K562 (cell line): ENCODE measurements around the gene NARF. TPM values are rescaled to one million over a fixed set of nuclear protein-coding genes. Genes with fewer than 3 reads are reported as not detected.

ENCODE experiments used
- CAMTA2 ChIP-seq: fragments of 250-450 bp; sonication (Bioruptor Pico); conservative IDR thresholded peaks from 2 replicates; pipeline ENCODE4 v1.5.1; 2022
- CREB1 ChIP-seq, 2 experiments: sonication (generic) in 1 of 2; formaldehyde crosslinking in 1 of 2; IDR thresholded peaks; 2 replicates each; pipeline versions ENCODE4 v1.6.1 to v1.8.0; 2012 to 2022; ENCODE audit warnings: inconsistent platforms in 1 of 2, mild to moderate bottlenecking in 1 of 2, missing genetic modification reagents in 1 of 2, moderate library complexity in 1 of 2
- CTBP1 ChIP-seq: fragments of 450-650 bp; IDR thresholded peaks from 2 replicates; pipeline ENCODE4 v1.6.1; 2016; ENCODE audit warnings: borderline replicate concordance
- CXXC5 ChIP-seq: fragments of 250-450 bp; sonication (Bioruptor Pico); IDR thresholded peaks from 2 replicates; pipeline ENCODE4 v1.8.0; 2022; ENCODE audit warnings: inconsistent platforms, mild to moderate bottlenecking, moderate library complexity
- ELF2 ChIP-seq: fragments of 250-450 bp; sonication (Bioruptor Pico); IDR thresholded peaks from 2 replicates; pipeline ENCODE4 v1.5.0; 2021; ENCODE audit warnings: mild to moderate bottlenecking
- GABPB1 ChIP-seq: sonication (generic); formaldehyde crosslinking; IDR thresholded peaks from 2 replicates; pipeline ENCODE4 v1.8.0; 2022; ENCODE audit warnings: mild to moderate bottlenecking, missing genetic modification reagents
- HDGF ChIP-seq: fragments of 450-650 bp; IDR thresholded peaks from 2 replicates; pipeline ENCODE4 v1.6.1; 2016
- KLF13 ChIP-seq: fragments of 450-650 bp; IDR thresholded peaks from 2 replicates; pipeline ENCODE4 v1.6.1; 2016; ENCODE audit warnings: missing genetic modification characterization, low read depth, mild to moderate bottlenecking, missing compliant biosample characterization, moderate library complexity, borderline replicate concordance
- KLF16 ChIP-seq: IDR thresholded peaks from 2 replicates; pipeline ENCODE4 v1.6.1; 2016; ENCODE audit warnings: antibody characterized with exemption
- MAFK ChIP-seq: IDR thresholded peaks from 2 replicates; pipeline ENCODE4 v1.6.1; 2011; ENCODE audit warnings: low read length, improper control_type of control experiment
- NCOA4 ChIP-seq: fragments of 450-650 bp; IDR thresholded peaks from 2 replicates; pipeline ENCODE4 v1.6.1; 2018; ENCODE audit warnings: mild to moderate bottlenecking; ENCODE audit not compliant: partially characterized antibody
- NFXL1 ChIP-seq: fragments of 450-650 bp; formaldehyde crosslinking; IDR thresholded peaks from 2 replicates; pipeline ENCODE4 v1.4.0; 2021; ENCODE audit warnings: mild to moderate bottlenecking
- SMARCA4 ChIP-seq: fragments of 450-650 bp; IDR thresholded peaks from 2 replicates; pipeline ENCODE4 v1.6.1; 2016
- SP2 ChIP-seq: IDR thresholded peaks from 2 replicates; pipeline ENCODE4 v1.6.1; 2011; ENCODE audit warnings: mild to moderate bottlenecking, low read depth, low read length, moderate library complexity; ENCODE audit not compliant: poor library complexity, severe bottlenecking; ENCODE audit errors: extremely low read depth
- SUPT5H ChIP-seq: fragments of 450-650 bp; IDR thresholded peaks from 2 replicates; pipeline ENCODE4 v1.6.1; 2016
- U2AF2 ChIP-seq: fragments of 200-400 bp; formaldehyde crosslinking; optimal IDR thresholded peaks from 2 replicates; pipeline ENCODE3; 2017; ENCODE audit warnings: low read depth, mild to moderate bottlenecking, low read length
- ZNF224 ChIP-seq: sonication (generic); formaldehyde crosslinking; IDR thresholded peaks from 2 replicates; pipeline ENCODE4 v1.8.0; 2022; ENCODE audit warnings: mild to moderate bottlenecking, missing genetic modification reagents
- ZNF445 ChIP-seq: fragments of 250-450 bp; sonication (Bioruptor Pico); IDR thresholded peaks from 2 replicates; pipeline ENCODE4 v1.4.0; 2020; ENCODE audit warnings: low read depth, mild to moderate bottlenecking, moderate library complexity
- ZNF699 ChIP-seq: fragments of 250-450 bp; sonication (Bioruptor Pico); IDR thresholded peaks from 2 replicates; pipeline ENCODE4 v1.8.0; 2021; ENCODE audit warnings: mild to moderate bottlenecking, moderate library complexity; ENCODE audit not compliant: insufficient replicate concordance
- polyA plus RNA-seq, 8 experiments: library from polyadenylated mRNA; depleted of rRNA in 4 of 8; stranded (reverse) in 5 of 8; unstranded in 3 of 8; fragments of >200 nt; fragmentation: Nextera tagmentation in 2 of 8; fragmentation: Illumina TruSeq in 1 of 8; extraction: Ambion mirVana in 2 of 8; extraction: Trizol in 1 of 8; gene quantifications; 2 replicates each; pipeline versions ENCODE4 v1.2.1 to v1.2.3, GENCODE V29; 2011 to 2014; ENCODE audit warnings: inconsistent platforms in 1 of 8, missing spikeins in 1 of 8
- total RNA-seq, 7 experiments: library from RNA; depleted of rRNA in 6 of 7; stranded (reverse); fragments of >200 nt in 6 of 7; fragmentation: Illumina TruSeq in 2 of 7; extraction: Trizol in 2 of 7; gene quantifications; 2 replicates each; pipeline versions ENCODE4 v1.2.1 to v1.2.3, GENCODE V29; 2011 to 2021; ENCODE audit warnings: low replicate concordance in 1 of 7
- TF ChIP-seq, protein P1 (sequence below): fragments of 150-350 bp; IDR thresholded peaks from 2 replicates; pipeline ENCODE4 v1.6.1; 2014; ENCODE audit warnings: low read depth, mild to moderate bottlenecking, low read length, borderline replicate concordance
- TF ChIP-seq, protein P2 (sequence below): sonication (generic); formaldehyde crosslinking; IDR thresholded peaks from 2 replicates; pipeline ENCODE4 v1.5.0; 2020; ENCODE audit warnings: missing genetic modification reagents
- TF ChIP-seq, protein P3 (sequence below): sonication (generic); formaldehyde crosslinking; IDR thresholded peaks from 2 replicates; pipeline ENCODE4 v1.8.1; 2023; ENCODE audit warnings: mild to moderate bottlenecking, missing genetic modification reagents
- TF ChIP-seq, protein P4 (sequence below): fragments of 450-650 bp; IDR thresholded peaks from one replicate; pipeline ENCODE4 v1.6.1; 2018; ENCODE audit warnings: mild to moderate bottlenecking, moderate library complexity; ENCODE audit not compliant: partially characterized antibody

The NARF gene
- total and polyA plus RNA-seq, 9 of the 15 experiments (the other 6 are each of a cell fraction or from before 2014, with no cell fraction given): 60.4 to 423 (median 132) TPM

DNA sequence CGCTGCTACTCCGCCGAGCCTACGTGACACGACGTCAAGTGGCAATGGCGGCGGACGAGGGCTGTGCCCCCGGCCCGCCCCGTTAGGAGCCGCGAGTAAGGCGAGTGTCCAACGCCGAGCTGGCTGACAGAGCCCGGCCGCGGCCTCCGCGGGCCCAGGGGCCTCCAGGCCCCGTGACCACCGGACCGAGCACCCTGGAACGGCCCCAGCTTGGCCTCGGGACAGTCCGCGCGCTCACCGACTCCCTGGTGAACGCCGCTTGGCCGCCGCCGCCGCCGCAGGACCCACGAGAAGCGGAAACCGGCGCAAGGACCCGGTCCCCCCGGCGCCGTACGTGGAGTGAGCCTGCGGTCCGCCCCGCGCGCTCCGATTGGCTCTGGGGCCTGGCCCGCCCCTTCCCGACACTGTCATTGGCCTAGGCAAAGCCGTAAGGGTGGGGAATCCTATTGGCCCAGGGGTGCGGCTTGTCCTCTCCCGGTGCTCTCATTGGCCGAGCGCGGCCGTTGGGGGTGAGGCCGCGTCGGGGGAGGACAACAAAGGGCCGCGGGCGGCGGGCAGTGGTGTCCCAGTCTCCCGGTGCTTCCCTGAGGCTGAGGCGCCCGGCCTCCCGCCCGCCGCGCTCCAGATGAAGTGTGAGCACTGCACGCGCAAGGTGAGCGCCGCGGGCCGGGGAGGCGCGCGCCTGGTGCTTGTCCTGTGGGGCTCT lies at the start of gene NARF (continued):
- TF ChIP-seq ELF2 (CRISPR knock-in tag) (no peak), CXXC5 (CRISPR knock-in tag) (peak; percentile 97), NCOA4 (no peak), SMARCA4 (no peak), NFXL1 (CRISPR knock-in tag) (no peak), MAFK (no peak), SP2 (peak; percentile 76), SUPT5H (peak; percentile 97), CTBP1 (peak; percentile 82), ZNF224 (CRISPR knock-in tag) (no peak), GABPB1 (CRISPR knock-in tag) (peak; percentile 87), ZNF699 (no peak), CREB1 (IDR thresholded peaks at IDR 0.05) (peak; percentile 61), CREB1 (CRISPR knock-in tag; IDR thresholded peaks at IDR 0.05) (peak; percentile 85), HDGF (no peak), KLF16 (no peak), U2AF2 (no peak), KLF13 (tag) (no peak), CAMTA2 (CRISPR knock-in tag) (peak; percentile 82; the same call in 1 of the 2 replicates), ZNF445 (CRISPR knock-in tag) (no peak)
- TF ChIP-seq, protein P1, sequence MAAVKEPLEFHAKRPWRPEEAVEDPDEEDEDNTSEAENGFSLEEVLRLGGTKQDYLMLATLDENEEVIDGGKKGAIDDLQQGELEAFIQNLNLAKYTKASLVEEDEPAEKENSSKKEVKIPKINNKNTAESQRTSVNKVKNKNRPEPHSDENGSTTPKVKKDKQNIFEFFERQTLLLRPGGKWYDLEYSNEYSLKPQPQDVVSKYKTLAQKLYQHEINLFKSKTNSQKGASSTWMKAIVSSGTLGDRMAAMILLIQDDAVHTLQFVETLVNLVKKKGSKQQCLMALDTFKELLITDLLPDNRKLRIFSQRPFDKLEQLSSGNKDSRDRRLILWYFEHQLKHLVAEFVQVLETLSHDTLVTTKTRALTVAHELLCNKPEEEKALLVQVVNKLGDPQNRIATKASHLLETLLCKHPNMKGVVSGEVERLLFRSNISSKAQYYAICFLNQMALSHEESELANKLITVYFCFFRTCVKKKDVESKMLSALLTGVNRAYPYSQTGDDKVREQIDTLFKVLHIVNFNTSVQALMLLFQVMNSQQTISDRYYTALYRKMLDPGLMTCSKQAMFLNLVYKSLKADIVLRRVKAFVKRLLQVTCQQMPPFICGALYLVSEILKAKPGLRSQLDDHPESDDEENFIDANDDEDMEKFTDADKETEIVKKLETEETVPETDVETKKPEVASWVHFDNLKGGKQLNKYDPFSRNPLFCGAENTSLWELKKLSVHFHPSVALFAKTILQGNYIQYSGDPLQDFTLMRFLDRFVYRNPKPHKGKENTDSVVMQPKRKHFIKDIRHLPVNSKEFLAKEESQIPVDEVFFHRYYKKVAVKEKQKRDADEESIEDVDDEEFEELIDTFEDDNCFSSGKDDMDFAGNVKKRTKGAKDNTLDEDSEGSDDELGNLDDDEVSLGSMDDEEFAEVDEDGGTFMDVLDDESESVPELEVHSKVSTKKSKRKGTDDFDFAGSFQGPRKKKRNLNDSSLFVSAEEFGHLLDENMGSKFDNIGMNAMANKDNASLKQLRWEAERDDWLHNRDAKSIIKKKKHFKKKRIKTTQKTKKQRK: 0 out of 2 replicates have a peak, but pooled peaks have one; percentile 17
- TF ChIP-seq, protein P2, sequence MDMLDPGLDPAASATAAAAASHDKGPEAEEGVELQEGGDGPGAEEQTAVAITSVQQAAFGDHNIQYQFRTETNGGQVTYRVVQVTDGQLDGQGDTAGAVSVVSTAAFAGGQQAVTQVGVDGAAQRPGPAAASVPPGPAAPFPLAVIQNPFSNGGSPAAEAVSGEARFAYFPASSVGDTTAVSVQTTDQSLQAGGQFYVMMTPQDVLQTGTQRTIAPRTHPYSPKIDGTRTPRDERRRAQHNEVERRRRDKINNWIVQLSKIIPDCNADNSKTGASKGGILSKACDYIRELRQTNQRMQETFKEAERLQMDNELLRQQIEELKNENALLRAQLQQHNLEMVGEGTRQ (CRISPR knock-in tag): peak; percentile 30; the same call in 1 of the 2 replicates
- TF ChIP-seq, protein P3, sequence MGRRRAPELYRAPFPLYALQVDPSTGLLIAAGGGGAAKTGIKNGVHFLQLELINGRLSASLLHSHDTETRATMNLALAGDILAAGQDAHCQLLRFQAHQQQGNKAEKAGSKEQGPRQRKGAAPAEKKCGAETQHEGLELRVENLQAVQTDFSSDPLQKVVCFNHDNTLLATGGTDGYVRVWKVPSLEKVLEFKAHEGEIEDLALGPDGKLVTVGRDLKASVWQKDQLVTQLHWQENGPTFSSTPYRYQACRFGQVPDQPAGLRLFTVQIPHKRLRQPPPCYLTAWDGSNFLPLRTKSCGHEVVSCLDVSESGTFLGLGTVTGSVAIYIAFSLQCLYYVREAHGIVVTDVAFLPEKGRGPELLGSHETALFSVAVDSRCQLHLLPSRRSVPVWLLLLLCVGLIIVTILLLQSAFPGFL: no peak
- TF ChIP-seq, protein P4, sequence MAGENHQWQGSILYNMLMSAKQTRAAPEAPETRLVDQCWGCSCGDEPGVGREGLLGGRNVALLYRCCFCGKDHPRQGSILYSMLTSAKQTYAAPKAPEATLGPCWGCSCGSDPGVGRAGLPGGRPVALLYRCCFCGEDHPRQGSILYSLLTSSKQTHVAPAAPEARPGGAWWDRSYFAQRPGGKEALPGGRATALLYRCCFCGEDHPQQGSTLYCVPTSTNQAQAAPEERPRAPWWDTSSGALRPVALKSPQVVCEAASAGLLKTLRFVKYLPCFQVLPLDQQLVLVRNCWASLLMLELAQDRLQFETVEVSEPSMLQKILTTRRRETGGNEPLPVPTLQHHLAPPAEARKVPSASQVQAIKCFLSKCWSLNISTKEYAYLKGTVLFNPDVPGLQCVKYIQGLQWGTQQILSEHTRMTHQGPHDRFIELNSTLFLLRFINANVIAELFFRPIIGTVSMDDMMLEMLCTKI: no peak
